ENCODE measurements around the gene ALG12. TPM values are rescaled to one million over a fixed set of nuclear protein-coding genes. Genes with fewer than 3 reads are reported as not detected.
A peak's percentile ranks its signal among the peaks of the same experiment; 100 is the strongest.

Gene ALG12
- total and polyA plus RNA-seq, 2 of the 13 experiments (the other 11 are each of a cell fraction or from before 2014, with no cell fraction given), result 7.8 to 15.8 TPM

DNA sequence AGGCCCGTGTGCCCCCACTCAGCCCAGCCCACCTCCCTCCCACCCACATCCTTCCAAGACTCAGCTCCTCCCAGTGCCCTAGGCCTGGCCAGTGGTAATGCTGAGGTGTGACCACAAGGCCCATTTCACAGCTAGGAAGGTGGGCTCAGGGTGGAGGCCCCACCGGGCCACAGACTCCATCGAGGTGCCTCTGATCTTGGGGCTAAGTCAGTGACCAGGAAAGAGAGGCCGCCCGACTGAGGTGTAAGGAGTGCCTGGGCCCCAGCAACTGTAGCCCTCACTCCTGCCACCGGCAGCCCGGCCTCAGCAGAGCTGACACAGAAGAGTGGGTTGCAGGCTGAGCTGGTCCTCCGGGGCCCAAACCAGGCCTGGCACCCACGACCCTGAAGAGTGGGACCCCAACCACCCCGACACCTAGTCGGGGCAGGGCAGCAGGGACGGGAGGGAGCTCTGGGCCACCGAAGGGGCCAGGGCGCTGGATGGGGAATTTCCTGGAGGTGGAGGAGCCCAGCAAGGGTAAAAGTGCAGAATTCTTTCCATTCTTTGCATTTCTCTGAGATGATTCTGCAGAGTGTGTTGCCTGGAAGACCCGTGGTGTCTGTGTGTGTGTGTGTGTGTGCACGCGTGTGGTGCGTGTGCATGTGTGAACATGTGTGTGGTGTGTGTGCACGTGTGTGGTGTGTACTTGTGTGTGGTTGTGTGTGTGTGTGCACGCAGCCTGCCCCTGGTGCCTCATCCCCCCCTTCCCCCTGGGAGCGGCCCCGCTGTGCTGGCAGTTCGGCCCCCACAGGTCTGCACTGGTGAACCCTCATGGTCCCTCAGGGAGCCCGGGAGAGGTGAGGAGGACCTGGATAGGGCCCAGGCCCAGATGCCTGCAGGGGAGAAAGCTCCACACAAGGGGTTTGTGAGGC, 34.0 kb upstream of the ALG12 start (continued):
- no peak for TF ChIP-seq AHDC1 (CRISPR knock-in tag; IDR thresholded peaks at IDR 0.05; ENCODE audit: borderline replicate concordance)
- no peak; the same call in 1 of the 2 replicates for TF ChIP-seq AHR (CRISPR knock-in tag; IDR thresholded peaks at IDR 0.05)
- TF ChIP-seq FOXA3 (CRISPR knock-in tag; IDR thresholded peaks at IDR 0.05), result peak; percentile 44
- no peak for TF ChIP-seq ARID3A (IDR thresholded peaks at IDR 0.05; ENCODE audit: low read depth, low read length)
- TF ChIP-seq ZNF720 (CRISPR knock-in tag; IDR thresholded peaks at IDR 0.05), result no peak
- no peak for TF ChIP-seq NONO (IDR thresholded peaks at IDR 0.05)
- TF ChIP-seq NONO (CRISPR knock-in tag; conservative IDR thresholded peaks at IDR 0.05), result 0 out of 2 replicates have a peak, but pooled peaks have one; percentile 39
